Measurements from ENCODE around the gene BTNL9. TPM values are rescaled to one million over a fixed set of nuclear protein-coding genes. Genes with fewer than 3 reads are reported as not detected.
"Not testable (repeated sequence)": the region's sequence is repeated elsewhere in the genome, so short reads cannot be mapped to it uniquely, and the experiment has no call there.

Gene BTNL9
- total RNA-seq, 1 donor from 2014 or later = 0.07 TPM

GRCh38 chr5:181042722-181043121 is 2.7 kb downstream of the BTNL9 start:
- DNase-seq (ENCODE audit: low read depth, low spot score) = no peak

- DNase-seq (ENCODE audit: low read depth, low spot score) = no peak
These were observed 3.4 kb downstream of the BTNL9 start for GRCh38 chr5:181043285-181044092.

- no peak for DNase-seq (ENCODE audit: low read depth, low spot score)
These were observed 4.1 kb downstream of the BTNL9 start for GRCh38 chr5:181044093-181044599.

GRCh38 chr5:181044662-181045305 is 4.7 kb downstream of the BTNL9 start:
- no peak for DNase-seq (ENCODE audit: low read depth, low spot score)

- no peak for DNase-seq (ENCODE audit: low read depth, low spot score)
These were observed 5.2 kb downstream of the BTNL9 start for GRCh38 chr5:181045316-181045715.

- DNase-seq (ENCODE audit: low read depth, low spot score) = not testable (repeated sequence)
These were observed 5.8 kb downstream of the BTNL9 start for GRCh38 chr5:181045857-181046256.

GRCh38 chr5:181047288-181047687 is 7.2 kb downstream of the BTNL9 start:
- DNase-seq (ENCODE audit: low read depth, low spot score) = no peak

GRCh38 chr5:181047921-181048320 is 7.9 kb downstream of the BTNL9 start:
- DNase-seq (ENCODE audit: low read depth, low spot score) = no peak

GRCh38 chr5:181050016-181050415 is 9.9 kb downstream of the BTNL9 start:
- DNase-seq (ENCODE audit: low read depth, low spot score) = no peak

- no peak for DNase-seq (ENCODE audit: low read depth, low spot score)
These were observed 12.0 kb downstream of the BTNL9 start for GRCh38 chr5:181051841-181052671.

- DNase-seq (ENCODE audit: low read depth, low spot score) = no peak
These were observed 12.8 kb downstream of the BTNL9 start for GRCh38 chr5:181052672-181053487.

GRCh38 chr5:181053488-181054121 is 13.5 kb downstream of the BTNL9 start:
- DNase-seq (ENCODE audit: low read depth, low spot score) = no peak

- DNase-seq (ENCODE audit: low read depth, low spot score) = no peak
These were observed 14.1 kb downstream of the BTNL9 start for GRCh38 chr5:181054138-181054537.

- DNase-seq (ENCODE audit: low read depth, low spot score) = no peak
These were observed 14.9 kb downstream of the BTNL9 start for GRCh38 chr5:181054871-181055459.

GRCh38 chr5:181056431-181056830 is 16.4 kb downstream of the BTNL9 start:
- no peak for DNase-seq (ENCODE audit: low read depth, low spot score)

- no peak for DNase-seq (ENCODE audit: low read depth, low spot score)
These were observed 18.3 kb downstream of the BTNL9 start for GRCh38 chr5:181058321-181058720.

GRCh38 chr5:181058786-181059296 is 18.8 kb downstream of the BTNL9 start:
- no peak for DNase-seq (ENCODE audit: low read depth, low spot score)

GRCh38 chr5:181059297-181060230 is 19.5 kb downstream of the BTNL9 start:
- DNase-seq (ENCODE audit: low read depth, low spot score) = no peak

- DNase-seq (ENCODE audit: low read depth, low spot score) = no peak
These were observed 20.1 kb downstream of the BTNL9 start for GRCh38 chr5:181060231-181060590.
